GM19025 (cell line): ENCODE results near the gene COL4A2.

ENCODE experiments used
- ATAC-seq: cut with Tn5 transposase; IDR thresholded peaks from one replicate; pipeline ENCODE4 v1.9.1; 2021; ENCODE audit warnings: mild to moderate bottlenecking, low read depth, moderate library complexity; ENCODE audit not compliant: unreplicated experiment

COL4A2 gene

GRCh38 chr13:110413016-110413675, 106.1 kb downstream of the COL4A2 start:
- ATAC-seq, result no peak

DNA sequence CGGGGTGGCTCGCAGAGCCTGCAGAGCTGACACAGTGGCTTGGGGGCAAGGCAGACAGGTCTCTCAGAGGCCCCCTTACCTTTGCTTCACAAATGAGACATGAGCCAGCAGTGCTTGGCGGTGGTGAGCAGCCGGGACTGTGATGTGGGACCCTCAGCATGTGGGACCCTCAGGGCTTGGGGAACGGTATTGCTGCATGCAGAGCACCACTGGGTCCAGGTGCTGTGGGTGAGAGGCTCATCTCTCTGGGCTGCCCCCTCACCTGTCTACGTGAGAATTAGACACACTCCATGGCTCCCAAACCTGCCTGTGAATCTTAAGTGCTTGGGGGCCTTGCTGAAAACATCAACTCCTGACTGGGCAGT, 106.6 kb downstream of the COL4A2 start:
- no peak for ATAC-seq

GRCh38 chr13:110414283-110414682, 107.2 kb downstream of the COL4A2 start:
- ATAC-seq, result no peak

DNA sequence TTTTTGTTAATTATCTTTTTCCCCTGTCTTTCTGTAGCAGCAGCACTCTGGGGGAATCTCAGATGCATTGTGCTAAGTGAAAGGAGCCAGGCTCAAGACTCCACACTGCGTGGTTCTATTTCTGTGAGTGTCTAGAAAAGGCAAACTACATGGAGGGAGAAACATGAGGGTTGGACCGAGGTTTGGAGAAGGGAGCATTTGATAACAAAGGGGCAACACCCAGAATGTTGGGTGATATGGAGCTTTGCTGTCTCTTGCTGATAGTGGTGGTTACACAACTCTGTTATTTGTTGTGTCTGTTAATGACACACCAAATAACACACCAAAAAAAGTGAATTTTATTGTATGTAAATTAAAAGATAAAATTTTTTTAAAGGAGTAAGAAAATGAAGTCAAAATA, 107.8 kb downstream of the COL4A2 start:
- no peak for ATAC-seq

DNA sequence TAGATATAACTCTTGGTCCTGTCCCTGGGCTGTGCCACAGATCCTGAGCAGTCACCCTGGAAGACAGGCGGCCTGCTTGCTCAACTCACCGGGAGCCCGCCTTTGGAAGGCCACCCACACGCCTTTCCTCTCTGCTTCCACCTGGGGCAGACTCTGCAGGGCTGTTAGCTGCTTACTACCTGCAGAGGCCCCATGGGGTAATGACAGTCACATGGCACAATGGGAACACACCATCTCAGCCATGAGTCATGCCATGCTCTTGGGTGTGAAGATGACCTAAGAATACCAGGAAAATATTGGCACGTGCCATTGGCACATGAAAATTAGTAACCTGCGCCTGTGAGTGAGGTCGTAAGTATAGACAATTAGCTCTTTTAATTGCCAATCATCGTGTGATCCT, 108.6 kb downstream of the COL4A2 start:
- ATAC-seq, result no peak

- no peak for ATAC-seq
These were observed 109.3 kb downstream of the COL4A2 start for GRCh38 chr13:110416131-110417025.

GRCh38 chr13:110418944-110419343, 111.9 kb downstream of the COL4A2 start:
- ATAC-seq, result peak; percentile 7

GRCh38 chr13:110419381-110419791, 112.3 kb downstream of the COL4A2 start:
- peak; percentile 76 for ATAC-seq

DNA sequence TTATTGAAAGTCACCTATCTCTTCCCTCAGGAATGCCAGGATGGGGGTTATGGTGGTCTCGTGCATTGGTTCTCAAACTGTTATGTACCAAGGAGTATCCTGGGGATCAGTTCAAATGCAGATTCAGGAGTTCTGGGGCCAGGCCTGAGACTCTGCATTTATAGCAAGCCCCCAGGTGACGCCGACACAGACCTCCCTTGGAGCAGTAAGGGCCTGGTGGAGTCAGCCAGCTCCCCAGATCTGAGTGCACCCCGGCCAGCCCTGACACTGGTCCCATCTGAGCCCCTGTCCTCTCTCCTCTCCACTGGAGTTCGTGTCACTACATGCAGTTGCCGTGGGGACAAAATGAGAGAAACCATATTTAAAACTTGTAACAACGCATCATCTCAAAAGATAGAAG, 112.9 kb downstream of the COL4A2 start:
- no peak for ATAC-seq

- ATAC-seq, result no peak
These were observed 113.5 kb downstream of the COL4A2 start for GRCh38 chr13:110420626-110421025.

- no peak for ATAC-seq
These were observed 114.0 kb downstream of the COL4A2 start for GRCh38 chr13:110421061-110421460.

DNA sequence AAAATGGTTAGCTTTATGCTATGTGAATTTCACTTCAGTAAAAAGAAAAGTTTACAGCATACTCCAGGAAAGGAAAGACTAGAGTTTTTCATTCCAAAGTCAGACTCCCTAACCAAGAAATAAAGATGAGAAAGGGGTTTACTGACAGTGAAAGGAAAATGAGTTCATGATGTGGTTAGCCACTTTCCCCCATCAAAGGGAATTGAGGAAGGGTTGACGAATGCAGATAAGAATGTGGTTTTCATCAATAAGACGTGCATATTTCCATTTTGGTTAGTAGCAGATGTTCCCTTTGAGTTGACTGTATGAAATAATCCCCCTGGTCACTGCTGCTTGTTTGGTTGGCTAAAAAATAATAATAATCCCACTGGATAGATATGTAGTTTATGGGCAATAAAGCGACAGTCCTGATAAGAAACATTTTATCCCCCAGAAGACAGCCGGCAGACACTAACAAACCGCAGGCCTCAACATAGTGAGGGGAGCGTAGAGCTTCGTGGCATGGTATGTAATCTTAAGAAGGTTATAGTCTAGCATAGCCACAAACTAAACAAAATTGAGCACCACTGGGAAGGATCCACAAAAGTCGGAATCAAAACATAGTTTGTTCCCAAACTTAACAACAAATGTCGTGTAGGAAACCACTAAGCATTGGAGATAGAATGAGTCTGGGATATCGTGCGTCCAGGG, 114.8 kb downstream of the COL4A2 start:
- no peak for ATAC-seq

DNA sequence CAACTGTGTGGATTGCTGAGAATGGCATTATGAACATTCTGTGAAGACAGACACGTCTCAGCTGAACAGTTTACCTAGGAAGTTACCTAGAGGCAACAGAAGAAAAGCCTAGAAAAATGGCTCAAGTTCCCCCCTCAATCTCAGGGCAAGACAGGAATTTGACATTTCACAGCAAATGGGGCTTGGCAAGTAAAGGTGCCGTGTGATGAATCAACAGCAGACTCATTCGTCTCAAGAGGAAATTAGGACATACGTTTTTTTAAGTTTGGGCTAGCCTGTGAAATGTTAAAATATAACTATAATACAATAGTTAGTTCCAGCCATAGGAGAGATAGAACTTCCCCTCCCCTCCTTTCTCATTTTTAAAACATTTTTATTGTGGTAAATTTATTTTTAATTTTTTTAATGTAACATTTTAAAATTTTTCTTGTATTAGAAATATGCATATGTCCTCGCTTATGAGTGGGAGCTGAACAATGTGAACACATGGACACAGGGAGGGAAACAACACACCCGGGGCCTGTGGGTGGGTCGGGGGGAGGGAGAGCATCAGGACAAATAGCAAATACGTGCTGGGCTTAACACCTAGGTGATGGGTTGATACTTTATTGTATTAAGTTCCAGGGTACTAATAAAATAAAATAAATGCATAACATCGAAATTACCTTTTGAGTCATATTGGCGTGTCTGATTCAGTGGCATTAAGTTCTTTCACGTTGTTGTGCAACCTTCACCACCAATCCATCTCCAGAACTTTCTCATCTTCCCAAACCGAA, 116.0 kb downstream of the COL4A2 start:
- ATAC-seq, result no peak

DNA sequence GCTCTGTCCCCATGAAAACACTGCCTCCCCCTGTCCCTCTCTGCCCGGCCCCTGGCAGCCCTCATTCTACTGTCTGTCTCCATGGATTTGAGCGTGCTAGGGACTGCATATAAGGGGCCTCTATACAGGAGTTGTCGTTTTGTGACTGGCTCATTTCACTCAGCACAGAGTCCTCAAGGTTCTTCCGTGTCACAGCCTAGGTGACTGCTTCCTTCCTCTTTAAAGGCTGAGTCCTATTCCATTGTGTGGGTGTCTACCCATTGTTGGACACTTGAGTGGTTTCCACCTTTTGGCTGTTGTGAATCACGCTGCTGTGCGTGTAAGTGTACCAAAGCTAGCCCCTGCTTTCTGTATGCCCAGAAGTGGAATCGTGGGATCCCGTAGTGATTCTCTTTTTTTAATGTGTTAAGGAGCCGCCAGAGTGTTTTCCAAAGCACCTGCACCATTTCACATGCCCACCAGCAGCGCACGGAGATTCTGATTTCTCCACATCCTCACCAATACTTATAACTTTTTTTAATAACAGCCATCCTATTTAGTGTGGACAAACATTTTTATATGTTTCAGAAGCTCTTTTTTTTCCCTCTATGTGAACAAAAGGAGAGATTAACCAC, 116.7 kb downstream of the COL4A2 start:
- ATAC-seq, result no peak

- no peak for ATAC-seq
These were observed 117.7 kb downstream of the COL4A2 start for GRCh38 chr13:110424569-110425443.

DNA sequence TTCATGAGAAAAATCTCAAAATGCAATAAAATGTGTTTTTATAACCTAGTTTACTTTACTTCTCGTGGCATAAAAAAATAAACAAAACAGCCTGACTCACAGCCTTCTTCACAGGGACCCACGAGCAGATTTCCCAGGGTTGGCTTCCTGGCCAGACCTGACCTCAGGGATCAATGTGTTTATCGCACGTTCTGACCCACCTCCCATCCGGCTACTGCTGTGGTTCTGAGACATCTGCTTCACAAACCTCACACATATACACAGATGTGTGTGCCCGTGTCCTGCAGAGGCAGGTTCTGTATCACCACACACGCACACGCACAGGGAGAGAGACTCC, 118.3 kb downstream of the COL4A2 start:
- ATAC-seq, result no peak

DNA sequence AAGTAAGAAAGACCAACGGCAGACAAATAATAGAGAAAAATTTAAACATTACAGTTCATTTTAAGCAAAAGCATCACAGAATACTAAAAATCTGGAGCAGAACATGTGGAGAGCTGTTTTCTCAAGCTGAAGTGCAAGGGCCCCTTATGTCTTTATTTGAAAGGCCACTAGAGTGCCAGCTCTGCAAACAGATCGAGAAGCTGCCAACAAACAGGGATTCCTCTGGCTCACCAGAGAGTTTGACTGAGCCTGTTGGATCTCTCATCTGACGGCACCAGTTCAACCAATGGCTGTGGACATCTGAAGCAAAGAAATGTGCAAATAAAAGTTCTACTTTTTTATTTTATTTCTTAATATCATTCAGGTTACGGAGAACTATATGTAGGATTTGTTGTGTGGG, 119.7 kb downstream of the COL4A2 start:
- ATAC-seq, result no peak

- no peak for ATAC-seq
These were observed 121.2 kb downstream of the COL4A2 start for GRCh38 chr13:110428313-110428712.
